H1 (cell line): ENCODE results near the gene ELFN2. TPM values are rescaled to one million over a fixed set of nuclear protein-coding genes. Genes with fewer than 3 reads are reported as not detected.

ENCODE experiments used
- CTCF ChIA-PET: fragments of 300-600 bp; sonication (Branson Sonifier 250); formaldehyde crosslinking; loops from one replicate; lab custom pipeline; 2021; ENCODE audit not compliant: partially characterized antibody; lab: Charles Lee
- POLR2A ChIA-PET: fragments of 300-600 bp; sonication (Branson Sonifier 250); formaldehyde crosslinking; loops from one replicate; lab custom pipeline; 2021; ENCODE audit warnings: inconsistent platforms; ENCODE audit not compliant: partially characterized antibody; lab: Charles Lee
- DNase-seq, 2 experiments: peaks; one replicate each; pipeline versions ENCODE4 v3.0.0 to v3.0.0-alpha.2; 2010 to 2022; ENCODE audit warnings: low spot score in 2 of 2, low read depth in 1 of 2, mixed read lengths in 1 of 2
- FAIRE-seq: peaks from 2 replicates; lab custom pipeline; 2011; peaks lifted over from hg19 to GRCh38; lab: Jason Lieb, UNC
- H2AFZ ChIP-seq: 2 replicates; pipeline ENCODE4 v1.8.1; 2012; ENCODE audit warnings: low read length, inconsistent platforms
- H2AK5ac ChIP-seq: 2 replicates; pipeline ENCODE4 v1.6.1; 2013; ENCODE audit warnings: low read depth, low read length
- H2BK120ac ChIP-seq: replicated peaks from 2 replicates; pipeline ENCODE3; 2013; ENCODE audit warnings: low read depth, low read length, inconsistent platforms
- H2BK12ac ChIP-seq: 2 replicates; pipeline ENCODE4 v1.6.1; 2013; ENCODE audit warnings: low read depth, low read length
- H2BK15ac ChIP-seq: 2 replicates; pipeline ENCODE4 v1.6.1; 2013; ENCODE audit warnings: low read length
- H2BK20ac ChIP-seq: 2 replicates; pipeline ENCODE4 v1.6.1; 2013; ENCODE audit warnings: low read length
- H2BK5ac ChIP-seq: 2 replicates; pipeline ENCODE4 v1.6.1; 2013; ENCODE audit warnings: low read depth, low read length
- H3K14ac ChIP-seq: 2 replicates; pipeline ENCODE4 v1.6.1; 2013; ENCODE audit warnings: inconsistent platforms; ENCODE audit not compliant: insufficient read length
- H3K18ac ChIP-seq: 2 replicates; pipeline ENCODE4 v1.6.1; 2013; ENCODE audit warnings: low read length; ENCODE audit errors: extremely low read depth
- H3K23ac ChIP-seq: 2 replicates; pipeline ENCODE4 v1.6.1; 2013; ENCODE audit warnings: inconsistent platforms; ENCODE audit not compliant: insufficient read length
- H3K23me2 ChIP-seq: 2 replicates; pipeline ENCODE4 v1.6.1; 2013; ENCODE audit warnings: low read depth, low read length
- H3K27ac ChIP-seq: 2 replicates; pipeline ENCODE4 v1.6.1; 2011; ENCODE audit warnings: low read depth, low read length, inconsistent platforms
- H3K27me3 ChIP-seq, 4 experiments: replicated peaks in 1 of 4; 1 replicate in 1 of 4; 2 replicates in 3 of 4; pipeline versions ENCODE4 v1.6.1 to v1.8.1; 2011 to 2013; ENCODE audit warnings: low read length in 3 of 4, mild to moderate bottlenecking in 3 of 4, inconsistent platforms in 2 of 4, mixed read lengths in 2 of 4, moderate library complexity in 1 of 4; ENCODE audit not compliant: control insufficient read depth in 3 of 4, insufficient read depth in 3 of 4; ENCODE audit errors: extremely low read depth in 1 of 4
- H3K36me3 ChIP-seq, 4 experiments: 2 replicates each; pipeline versions ENCODE4 v1.6.1 to v1.8.1; 2011 to 2013; ENCODE audit warnings: mild to moderate bottlenecking in 4 of 4, low read length in 3 of 4, moderate library complexity in 2 of 4, control low read depth in 1 of 4, inconsistent platforms in 1 of 4; ENCODE audit not compliant: insufficient read depth in 4 of 4, control insufficient read depth in 2 of 4
- H3K4ac ChIP-seq: replicated peaks from 2 replicates; pipeline ENCODE3; 2013; ENCODE audit warnings: low read length, low read depth, mixed read lengths, inconsistent platforms; ENCODE audit not compliant: insufficient read length
- H3K4me1 ChIP-seq, 4 experiments: replicated peaks in 1 of 4; 1 replicate in 1 of 4; 2 replicates in 3 of 4; pipeline versions ENCODE4 v1.6.1 to v1.8.1; 2011 to 2013; ENCODE audit warnings: low read length in 3 of 4, inconsistent platforms in 2 of 4, mixed read lengths in 1 of 4; ENCODE audit not compliant: insufficient read depth in 4 of 4, control insufficient read depth in 3 of 4
- H3K4me2 ChIP-seq, 2 experiments: 2 replicates each; pipeline versions ENCODE4 v1.6.1 to v1.8.1; 2011 to 2013; ENCODE audit warnings: low read depth in 2 of 2, low read length in 2 of 2, control low read depth in 1 of 2, inconsistent platforms in 1 of 2, mild to moderate bottlenecking in 1 of 2; ENCODE audit not compliant: insufficient read depth in 1 of 2
- H3K4me3 ChIP-seq, 4 experiments: fragments of 200-600, 300-600 bp in 1 of 4; sonication (generic), shearing (Covaris generic), sonication (Bioruptor Twin) in 1 of 4; 2 replicates each; pipeline versions ENCODE4 v1.5.1 to v1.8.1; 2011 to 2016; ENCODE audit warnings: low read length in 4 of 4, low read depth in 3 of 4, control low read depth in 2 of 4, inconsistent platforms in 2 of 4, mild to moderate bottlenecking in 2 of 4, mixed read lengths in 1 of 4, moderate library complexity in 1 of 4; ENCODE audit not compliant: insufficient read depth in 2 of 4; ENCODE audit errors: extremely low read depth in 1 of 4
- H3K56ac ChIP-seq: replicated peaks from 2 replicates; pipeline ENCODE3; 2013; ENCODE audit warnings: low read depth, mild to moderate bottlenecking, mixed read lengths, low read length, inconsistent platforms; ENCODE audit not compliant: insufficient read length
- H3K79me1 ChIP-seq: 2 replicates; pipeline ENCODE4 v1.6.1; 2013; ENCODE audit warnings: low read depth, low read length, control low read depth
- H3K79me2 ChIP-seq, 2 experiments: 2 replicates each; pipeline versions ENCODE4 v1.6.1 to v1.8.1; 2012 to 2013; ENCODE audit warnings: low read length in 2 of 2, mild to moderate bottlenecking in 2 of 2, inconsistent platforms in 1 of 2; ENCODE audit not compliant: insufficient read depth in 2 of 2, control insufficient read depth in 1 of 2
- H3K9ac ChIP-seq, 4 experiments: replicated peaks in 1 of 4; 1 replicate in 1 of 4; 2 replicates in 3 of 4; pipeline versions ENCODE4 v1.6.1 to v1.8.1; 2011 to 2013; ENCODE audit warnings: low read depth in 3 of 4, low read length in 3 of 4, control low read depth in 2 of 4, mild to moderate bottlenecking in 2 of 4, moderate library complexity in 2 of 4, inconsistent platforms in 1 of 4; ENCODE audit errors: extremely low read depth in 1 of 4
- H3K9me3 ChIP-seq, 2 experiments: 2 replicates each; pipeline versions ENCODE4 v1.6.1 to v1.8.1; 2012 to 2013; ENCODE audit warnings: mild to moderate bottlenecking in 2 of 2, moderate library complexity in 2 of 2, control low read depth in 1 of 2, inconsistent platforms in 1 of 2, low read depth in 1 of 2, low read length in 1 of 2, mixed read lengths in 1 of 2; ENCODE audit not compliant: insufficient read depth in 2 of 2
- H4K20me1 ChIP-seq, 2 experiments: replicated peaks in 1 of 2; 2 replicates each; pipeline versions ENCODE3 to v1.8.1; 2011 to 2013; ENCODE audit warnings: inconsistent platforms in 2 of 2, low read length in 2 of 2, mild to moderate bottlenecking in 1 of 2; ENCODE audit not compliant: insufficient read depth in 2 of 2, control insufficient read depth in 1 of 2
- H4K5ac ChIP-seq: 2 replicates; pipeline ENCODE4 v1.6.1; 2013; ENCODE audit warnings: low read length, low read depth, mixed read lengths, inconsistent platforms; ENCODE audit not compliant: insufficient read length
- H4K8ac ChIP-seq: 2 replicates; pipeline ENCODE4 v1.8.0; 2013; ENCODE audit warnings: mild to moderate bottlenecking, moderate library complexity, low read length, inconsistent platforms; ENCODE audit not compliant: insufficient read depth; ENCODE audit errors: extremely low read depth
- H4K91ac ChIP-seq: replicated peaks from 2 replicates; pipeline ENCODE3; 2013; ENCODE audit warnings: low read length, mixed read lengths, inconsistent platforms; ENCODE audit not compliant: insufficient read length
- CEBPB ChIP-seq: IDR thresholded peaks from 2 replicates; pipeline ENCODE4 v1.6.1; 2012; ENCODE audit warnings: low read depth, low read length
- JUN ChIP-seq: IDR thresholded peaks from 2 replicates; pipeline ENCODE4 v1.6.1; 2011; ENCODE audit warnings: low read depth, mild to moderate bottlenecking, improper control_type of control experiment, low read length
- JUND ChIP-seq: IDR thresholded peaks from 2 replicates; pipeline ENCODE4 v1.6.1; 2011; ENCODE audit warnings: mild to moderate bottlenecking, improper control_type of control experiment, low read length
- WGBS, 2 experiments: shearing (Covaris generic) in 1 of 2; methylation state at CpG; one replicate each; pipeline versions ENCODE4 v1.1.6 to v1.1.7; 2013 to 2015; ENCODE audit warnings: low lambda C conversion rate in 2 of 2, mixed read lengths in 2 of 2, inconsistent platforms in 1 of 2, low coverage in 1 of 2, missing lambda C conversion rate in 1 of 2; ENCODE audit not compliant: insufficient replicate concordance in 2 of 2, insufficient coverage in 1 of 2, insufficient read length in 1 of 2; ENCODE audit errors: extremely low coverage in 1 of 2, missing lambda C conversion rate in 1 of 2; 5-methylcytosine and 5-hydroxymethylcytosine counted together
- polyA plus RNA-seq, 7 experiments: library from polyadenylated mRNA; depleted of rRNA in 3 of 7; stranded (reverse) in 5 of 7; unstranded in 2 of 7; fragments of >200 nt in 5 of 7; fragments of 200-250 nt in 2 of 7; gene quantifications; 1 replicate in 5 of 7; 2 replicates in 1 of 7; 4 replicates in 1 of 7; pipeline versions ENCODE4 v1.2.1 to v1.2.3, GENCODE V29; 2011 to 2013; ENCODE audit warnings: missing spikeins in 2 of 7, mixed read lengths in 2 of 7
- total RNA-seq: library from RNA; stranded (reverse); fragmentation: NEBNext Ultra II Directional; extraction: Animal tissue kit (Norgen Biotek cat#: 25700); gene quantifications from 2 replicates; pipeline ENCODE4 v1.2.1, GENCODE V29; 2021

The ELFN2 gene
- total and polyA plus RNA-seq, 2 of the 8 experiments (the other 6 are each of a cell fraction or from before 2014, with no cell fraction given), result 0.63 to 0.88 TPM

DNA sequence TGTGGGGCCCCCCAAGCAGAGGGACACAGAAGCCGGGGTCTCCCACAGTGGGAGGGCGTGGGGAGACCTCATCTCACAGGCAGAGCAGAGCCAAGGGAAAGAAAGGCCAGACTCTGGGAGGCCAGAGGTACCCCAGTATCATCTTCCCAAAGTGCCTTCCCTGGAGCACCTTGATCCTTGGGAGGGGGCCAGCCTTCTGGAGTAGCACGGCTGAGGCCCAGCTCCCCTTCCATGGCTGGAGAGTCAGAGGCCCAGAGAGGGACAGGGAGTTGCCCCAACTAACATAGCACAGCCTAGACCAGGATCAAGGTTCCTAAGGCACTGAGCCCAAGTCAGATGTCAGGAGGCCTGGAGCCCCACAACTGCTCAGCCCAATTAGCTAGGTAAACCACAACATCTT is 50.6 kb downstream of the ELFN2 start:
- Histone ChIP-seq H3K27me3 (no peaks in the 10 kb centered on the region; a peak in 1 of 7 replicates), H4K20me1 (no peaks in the 10 kb centered on the region), H3K9me3 (no peaks in the 10 kb centered on the region), H3K4me3 (no peak overlapping the region), H3K79me2 (no peaks in the 10 kb centered on the region), H3K79me1 (no peaks in the 10 kb centered on the region), H2BK5ac (no peak overlapping the region), H3K4me2 (no peak overlapping the region), H2BK20ac (no peak overlapping the region), H3K27ac (no peak overlapping the region), H3K4ac (no peak overlapping the region), H2BK12ac (no peak overlapping the region), H2BK15ac (no peak overlapping the region), H2AK5ac (no peak overlapping the region), H4K91ac (no peak overlapping the region), H3K9ac (no peak overlapping the region), H2AFZ (no peak overlapping the region), H3K4me1 (peaks cover 0 to 3% (median under 1%) of the 10 kb centered on the region in 4 experiments; a peak in 2 of 7 replicates), H3K23ac (no peak overlapping the region), H3K56ac (no peak overlapping the region), H3K18ac (no peak overlapping the region), H3K23me2 (no peaks in the 10 kb centered on the region), H3K36me3 (no peaks in the 10 kb centered on the region), H4K5ac (no peak overlapping the region), H3K14ac (no peak overlapping the region), H2BK120ac (no peak overlapping the region), H4K8ac (no peak overlapping the region)
- ChIA-PET CTCF (interaction anchor here (1.7 kb wide), 1 partner anchor 109 kb away, joined by 5 read pairs; no protein-coding TSS in a partner anchor), POLR2A (no interaction called here)
- FAIRE-seq, result no peak
- TF ChIP-seq JUND, result no peak
- TF ChIP-seq CEBPB, result no peak
- no peak for TF ChIP-seq JUN
- 73% methylated on average over 3 of the region's 3 CpGs; no CpG with 5 or more reads in 1 of the 2 experiments for WGBS, 2 experiments
- no peak for DNase-seq
